GM21619 (cell line): ENCODE data around the gene CXCL11.
"Not testable (repeated sequence)": the region's sequence is repeated elsewhere in the genome, so short reads cannot be mapped to it uniquely, and the experiment has no call there.

ENCODE experiments used
- ATAC-seq: cut with Tn5 transposase; IDR thresholded peaks from one replicate; pipeline ENCODE4 v1.9.1; 2021; ENCODE audit not compliant: unreplicated experiment

CXCL11 gene

GRCh38 chr4:76043306-76043705 lies 7.4 kb upstream of the CXCL11 start:
- not testable (repeated sequence) for ATAC-seq

GRCh38 chr4:76042241-76042998 lies 6.5 kb upstream of the CXCL11 start:
- ATAC-seq, result not testable (repeated sequence)

- no peak for ATAC-seq
Observed at GRCh38 chr4:76036855-76037254, 985 bp upstream of the CXCL11 start.

GRCh38 chr4:76035141-76035540 lies 729 bp downstream of the CXCL11 start:
- no peak for ATAC-seq

- ATAC-seq, result no peak
Observed at GRCh38 chr4:76029300-76029699, 6.6 kb downstream of the CXCL11 start.

GRCh38 chr4:76028350-76028765 lies 7.5 kb downstream of the CXCL11 start:
- no peak for ATAC-seq

GRCh38 chr4:76024065-76024464 lies 11.8 kb downstream of the CXCL11 start:
- ATAC-seq, result no peak

- no peak for ATAC-seq
Observed at GRCh38 chr4:76023389-76023788, 12.5 kb downstream of the CXCL11 start, which contains the start of gene CXCL10. TSS of gene CXCL10 (minus strand) at chr4:76023497. CDS start at chr4:76023431, 66 bp downstream.

- ATAC-seq, result no peak
Observed at GRCh38 chr4:76022677-76023076, 13.2 kb downstream of the CXCL11 start.

GRCh38 chr4:76022031-76022430 lies 13.8 kb downstream of the CXCL11 start:
- ATAC-seq, result no peak

- ATAC-seq, result no peak
Observed at GRCh38 chr4:76017056-76017686, 18.7 kb downstream of the CXCL11 start.

GRCh38 chr4:76016393-76016792 lies 19.5 kb downstream of the CXCL11 start:
- ATAC-seq, result peak; percentile 60

GRCh38 chr4:76013540-76013939 lies 22.3 kb downstream of the CXCL11 start:
- ATAC-seq, result no peak

GRCh38 chr4:76012388-76012801 lies 23.5 kb downstream of the CXCL11 start:
- ATAC-seq, result no peak

- peak; percentile 56 for ATAC-seq
Observed at GRCh38 chr4:76011700-76012387, 24.0 kb downstream of the CXCL11 start.

GRCh38 chr4:76011018-76011670 lies 24.7 kb downstream of the CXCL11 start:
- ATAC-seq, result no peak

- ATAC-seq, result no peak
Observed at GRCh38 chr4:76010576-76010975, 25.3 kb downstream of the CXCL11 start.

- no peak for ATAC-seq
Observed at GRCh38 chr4:76009311-76009710, 26.6 kb downstream of the CXCL11 start.

GRCh38 chr4:76007089-76007862 lies 28.6 kb downstream of the CXCL11 start, which contains the start of gene CXCL9:
TSS of gene CXCL9 (minus strand) at chr4:76007509. CDS start at chr4:76007449, 60 bp downstream.
- ATAC-seq, result no peak

- no peak for ATAC-seq
Observed at GRCh38 chr4:76003620-76004019, 32.2 kb downstream of the CXCL11 start.
